22Rv1 (cell line): ENCODE data around the gene OSBPL3.

ENCODE experiments used
- CTCF ChIP-seq: fragments of 450-650 bp; IDR thresholded peaks from 2 replicates; pipeline ENCODE4 v1.5.1; 2017; ENCODE audit warnings: mild to moderate bottlenecking
- ZFX ChIP-seq: fragments of 450-650 bp; IDR thresholded peaks from 2 replicates; pipeline ENCODE4 v1.6.1; 2017; ENCODE audit warnings: antibody characterized with exemption, borderline replicate concordance

GRCh38 chr7:24788961-24789576, 190.9 kb downstream of the OSBPL3 start:
- no peak for TF ChIP-seq CTCF
- no peak for TF ChIP-seq ZFX
